ENCODE measurements around the gene KPNB1.
A peak's percentile ranks its signal among the peaks of the same experiment; 100 is the strongest.

The KPNB1 gene

GRCh38 chr17:47696717-47697642, 47.3 kb downstream of the KPNB1 start:
- DNase-seq (ENCODE audit: low read depth in 3 of 3), result no peak

GRCh38 chr17:47697906-47698711, 48.4 kb downstream of the KPNB1 start:
- no peak for DNase-seq (ENCODE audit: low read depth in 3 of 3)

DNA sequence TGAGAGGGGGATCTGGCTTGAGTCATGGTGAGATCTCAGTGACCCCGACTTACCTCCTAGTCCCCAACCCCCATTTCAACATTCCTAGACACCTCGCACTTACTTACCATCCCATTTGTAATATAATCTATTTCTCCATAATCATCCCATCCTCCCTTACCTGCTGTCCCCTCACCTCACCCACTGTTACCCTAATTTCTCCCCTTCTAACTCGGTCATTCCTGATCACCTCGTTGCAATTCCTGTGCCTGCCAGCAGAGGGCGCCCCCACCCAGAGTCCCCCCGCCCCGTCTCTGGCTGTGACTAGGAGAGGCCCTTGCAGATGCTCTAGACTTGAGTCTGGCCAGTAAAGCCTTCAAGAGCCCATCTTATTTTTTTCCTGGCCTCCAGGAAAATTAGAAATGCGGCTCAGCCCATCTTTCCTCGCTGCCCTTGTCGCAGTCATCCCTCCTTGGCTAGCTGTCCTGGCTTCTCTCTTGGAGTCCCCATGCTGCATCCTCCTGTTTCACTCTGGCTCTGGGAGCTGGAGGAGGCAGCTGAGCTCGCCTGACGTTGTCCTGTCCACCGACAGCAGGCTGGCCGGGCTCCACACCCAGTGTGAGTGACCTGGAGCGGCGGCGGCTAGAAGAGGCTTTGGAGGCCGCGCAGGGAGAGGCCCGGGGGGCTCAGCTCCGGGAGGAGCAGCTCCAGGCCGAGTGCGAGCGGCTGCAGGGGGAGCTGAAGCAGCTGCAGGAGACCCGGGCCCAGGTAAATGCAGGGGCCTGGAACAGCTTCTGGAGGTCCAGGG, 49.2 kb downstream of the KPNB1 start:
- DNase-seq (ENCODE audit: low read depth in 3 of 3), result peak; percentile 73 to 80 (median 79)

DNA sequence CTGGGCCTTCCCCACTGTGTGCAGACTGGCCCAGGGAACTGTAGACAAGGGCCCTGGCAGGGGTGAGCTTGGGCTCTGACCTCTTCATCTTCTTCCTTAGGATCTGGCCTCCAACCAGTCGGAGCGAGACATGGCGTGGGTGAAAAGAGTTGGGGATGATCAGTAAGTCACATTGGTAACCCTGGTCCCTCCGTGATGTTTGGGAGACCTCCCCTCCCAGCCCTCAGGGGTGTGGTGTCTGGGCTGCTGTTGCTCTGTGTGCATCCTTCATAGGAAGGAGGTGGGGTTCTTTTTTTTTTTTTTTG, 49.8 kb downstream of the KPNB1 start:
- DNase-seq (ENCODE audit: low read depth in 3 of 3), result no peak

GRCh38 chr17:47700471-47701449, 51.0 kb downstream of the KPNB1 start:
- no peak for DNase-seq (ENCODE audit: low read depth in 3 of 3)

GRCh38 chr17:47701608-47702007, 51.9 kb downstream of the KPNB1 start:
- DNase-seq (ENCODE audit: low read depth in 3 of 3), result no peak

- no peak for DNase-seq (ENCODE audit: low read depth in 3 of 3)
These were observed 52.8 kb downstream of the KPNB1 start for GRCh38 chr17:47702391-47702995.

- DNase-seq (ENCODE audit: low read depth in 3 of 3), result peak in 2 of 3 experiments; percentile 58 to 70
These were observed 53.5 kb downstream of the KPNB1 start for GRCh38 chr17:47703191-47703591.

GRCh38 chr17:47703671-47704070, 54.0 kb downstream of the KPNB1 start:
- DNase-seq (ENCODE audit: low read depth in 3 of 3), result no peak

DNA sequence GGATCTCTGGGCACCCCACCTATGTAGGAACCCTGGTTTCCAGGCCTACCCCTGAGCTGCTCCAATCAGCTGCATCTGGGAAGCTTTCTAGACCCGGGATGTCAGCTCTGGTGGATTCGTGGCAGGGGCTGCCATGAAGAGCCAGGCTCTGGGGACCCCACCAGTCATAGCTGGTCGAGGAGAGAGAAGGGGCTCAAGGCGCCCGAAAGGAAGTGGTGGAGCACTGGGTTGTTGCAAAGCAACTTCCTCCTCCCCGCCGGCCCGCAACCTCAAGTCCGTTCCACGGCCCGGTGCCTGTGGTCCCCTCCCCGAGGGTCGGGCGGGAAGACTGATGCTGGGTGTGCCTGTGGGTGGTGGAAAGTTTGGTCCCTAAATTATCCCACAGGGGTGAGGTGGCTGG, 54.4 kb downstream of the KPNB1 start:
- DNase-seq (ENCODE audit: low read depth in 3 of 3), result no peak

- no peak for DNase-seq (ENCODE audit: low read depth in 3 of 3)
These were observed 55.0 kb downstream of the KPNB1 start for GRCh38 chr17:47704736-47705135.

DNA sequence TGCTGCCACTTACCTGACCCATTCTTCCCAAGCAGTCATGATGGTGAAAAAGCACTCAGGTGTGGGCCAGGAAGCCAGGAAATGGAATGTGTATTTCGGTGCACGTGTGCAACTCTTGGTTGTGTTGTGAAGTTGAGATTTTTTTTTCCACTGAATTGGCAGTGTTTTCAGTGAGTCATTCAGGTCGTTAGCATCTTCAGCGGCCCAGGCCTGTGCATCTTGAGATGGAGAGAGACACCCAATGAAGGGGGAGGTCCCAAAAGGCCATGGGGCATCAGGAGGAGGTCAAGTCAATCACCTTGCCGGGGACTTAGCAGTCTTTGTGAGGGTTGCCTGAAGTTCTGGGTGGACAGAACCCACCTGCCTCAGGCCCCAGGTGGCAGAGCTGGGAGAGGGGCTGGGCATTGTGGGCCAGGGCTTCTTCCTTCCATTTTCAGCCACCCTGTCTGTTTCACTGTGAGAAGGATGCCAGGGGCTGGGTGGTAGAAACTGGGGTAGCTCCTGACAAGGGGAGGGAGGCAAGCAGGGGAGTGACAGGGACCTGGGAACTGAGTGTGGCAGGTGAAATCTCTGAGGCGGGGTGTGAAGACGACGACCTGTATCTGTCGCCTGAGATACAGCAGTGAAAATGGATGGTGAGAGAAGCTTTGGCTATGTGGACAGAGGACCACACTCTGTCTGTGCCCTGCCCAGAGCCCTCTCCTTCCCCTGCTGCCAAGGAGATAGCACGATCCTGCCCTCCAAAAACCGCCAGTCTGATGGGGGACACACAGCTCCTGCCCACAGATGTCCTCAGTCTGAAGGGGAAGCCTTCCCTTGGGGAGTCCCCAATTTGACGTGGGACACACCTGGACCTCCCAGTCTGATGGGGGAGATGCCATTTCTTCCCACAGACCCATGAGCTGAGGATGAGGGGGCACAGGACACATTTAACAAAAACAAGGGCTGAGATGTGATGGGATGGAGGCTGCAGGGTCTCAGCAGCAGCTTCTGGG, 56.1 kb downstream of the KPNB1 start:
- peak in 2 of 3 experiments; percentile 42 to 49 for DNase-seq (ENCODE audit: low read depth in 3 of 3)

DNA sequence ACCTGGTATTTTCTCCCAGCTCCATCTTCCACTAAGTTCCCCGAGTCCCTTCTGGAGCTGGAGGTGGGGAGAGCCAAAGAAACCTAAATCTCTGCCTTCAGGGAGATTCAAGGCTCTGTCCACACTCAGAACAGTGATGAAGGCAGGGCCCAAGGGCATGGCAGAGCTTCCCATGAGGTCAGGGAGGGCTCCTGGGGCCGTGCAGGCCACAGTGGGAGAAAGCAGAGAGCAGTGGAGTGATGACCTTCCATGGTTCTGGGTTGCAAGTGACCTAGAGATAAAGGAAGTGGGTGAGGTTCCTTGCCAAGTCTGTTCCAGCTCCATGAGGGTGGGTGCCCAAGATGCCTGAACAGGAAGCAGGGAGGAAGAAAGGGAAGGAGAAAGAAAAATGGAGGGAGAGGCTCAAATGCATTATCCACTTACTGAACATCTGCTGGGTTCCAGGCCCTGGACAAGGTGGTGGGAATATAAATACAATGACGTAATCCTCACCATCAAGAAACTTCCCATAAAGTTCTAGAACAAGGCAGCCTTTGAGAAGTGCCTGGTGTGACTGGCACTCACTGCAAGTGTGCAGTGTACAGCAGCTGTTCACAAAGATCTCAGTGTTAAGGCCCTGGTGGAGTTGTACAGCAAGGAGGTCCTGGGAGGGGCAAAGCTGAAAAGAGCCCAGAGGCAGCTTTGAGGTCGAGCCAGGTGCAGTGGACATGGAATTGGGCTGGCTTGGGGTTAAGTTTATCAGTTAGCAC, 57.5 kb downstream of the KPNB1 start:
- no peak for DNase-seq (ENCODE audit: low read depth in 3 of 3)

GRCh38 chr17:47707884-47708283, 58.2 kb downstream of the KPNB1 start:
- no peak for DNase-seq (ENCODE audit: low read depth in 3 of 3)

DNA sequence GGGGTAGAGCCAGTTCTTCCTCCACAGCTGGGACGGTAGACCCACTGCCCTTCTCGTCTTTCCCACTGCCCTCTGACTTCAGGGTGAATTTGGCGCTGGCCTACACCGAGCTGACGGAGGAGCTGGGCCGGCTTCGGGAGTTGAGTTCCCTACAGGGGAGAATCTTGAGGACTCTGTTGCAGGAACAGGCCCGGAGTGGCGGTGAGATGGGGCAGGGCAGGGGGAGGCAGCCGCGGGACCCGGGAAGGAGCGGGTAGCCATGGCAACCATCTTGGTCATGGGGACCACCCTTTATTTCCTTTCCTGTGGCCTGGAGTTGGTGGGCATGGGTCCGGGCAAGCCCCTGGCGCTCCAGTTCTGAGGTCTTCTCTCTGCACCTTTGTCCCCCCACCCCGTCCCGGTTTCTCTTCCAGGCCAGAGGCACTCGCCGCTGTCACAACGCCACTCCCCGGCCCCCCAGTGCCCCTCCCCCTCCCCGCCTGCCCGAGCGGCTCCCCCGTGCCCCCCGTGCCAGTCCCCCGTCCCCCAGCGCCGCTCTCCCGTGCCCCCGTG, 58.7 kb downstream of the KPNB1 start:
- DNase-seq (ENCODE audit: low read depth in 3 of 3), result no peak

DNA sequence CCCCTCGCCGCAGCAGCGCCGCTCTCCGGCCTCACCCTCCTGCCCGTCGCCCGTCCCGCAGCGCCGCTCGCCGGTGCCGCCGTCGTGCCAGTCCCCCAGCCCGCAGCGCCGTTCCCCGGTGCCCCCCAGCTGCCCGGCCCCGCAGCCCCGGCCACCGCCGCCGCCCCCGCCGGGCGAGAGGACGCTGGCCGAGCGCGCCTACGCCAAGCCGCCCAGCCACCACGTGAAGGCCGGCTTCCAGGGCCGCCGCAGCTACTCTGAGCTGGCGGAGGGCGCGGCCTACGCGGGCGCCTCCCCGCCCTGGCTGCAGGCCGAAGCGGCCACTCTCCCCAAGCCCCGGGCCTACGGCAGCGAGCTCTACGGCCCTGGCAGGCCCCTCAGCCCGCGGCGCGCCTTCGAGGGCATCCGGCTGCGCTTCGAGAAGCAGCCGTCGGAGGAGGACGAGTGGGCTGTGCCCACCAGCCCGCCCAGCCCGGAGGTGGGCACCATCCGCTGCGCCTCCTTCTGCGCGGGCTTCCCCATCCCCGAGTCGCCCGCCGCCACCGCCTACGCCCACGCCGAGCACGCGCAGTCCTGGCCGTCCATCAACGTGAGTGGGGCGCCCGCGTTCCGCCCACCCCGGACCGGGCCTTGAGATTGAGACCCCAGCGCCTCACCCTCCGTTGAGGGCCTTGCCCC, 59.3 kb downstream of the KPNB1 start:
- no peak for DNase-seq (ENCODE audit: low read depth in 3 of 3)

DNA sequence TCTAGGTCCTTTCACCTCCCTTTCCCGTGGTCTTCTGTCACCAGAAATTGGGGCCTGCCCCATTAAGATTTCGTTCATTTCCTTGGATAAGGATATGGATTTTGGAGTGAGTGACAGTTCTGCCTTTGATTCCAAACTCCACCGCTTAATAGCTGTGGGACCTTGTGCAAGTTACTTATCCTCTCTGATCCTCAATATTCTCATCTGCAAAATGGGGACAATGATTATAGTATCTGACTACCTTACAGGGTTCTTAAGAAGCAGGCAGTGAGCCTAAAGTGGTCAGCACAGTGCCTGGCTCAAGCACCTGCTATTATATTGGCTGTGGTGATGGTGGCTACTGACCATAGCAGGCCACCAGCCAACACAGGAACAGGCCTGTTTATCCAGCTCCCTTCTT, 59.9 kb downstream of the KPNB1 start:
- no peak for DNase-seq (ENCODE audit: low read depth in 3 of 3)

Measured in stimulated activated CD4-positive, alpha-beta T cell treated with anti-CD3 and anti-CD28 coated beads, TNF-alpha, amount 100 ng/mL, for 4 hours (primary cell).